CD4-positive, alpha-beta T cell treated with Interleukin-6 at 100 ng/mL for 8 hours (primary cell): ENCODE results near the gene TRMT61A.
A peak's percentile ranks its signal among the peaks of the same experiment; 100 is the strongest.

Source experiments
- DNase-seq: peaks from one replicate; pipeline ENCODE4 v3.0.0-alpha.2; 2020; ENCODE audit warnings: mixed read lengths, low spot score

The TRMT61A gene

GRCh38 chr14:103528587-103529382 lies at the start of gene TRMT61A:
Gene TRMT61A, plus strand, starts transcription at chr14:103529196. Its CDS starts 783 bp downstream, at chr14:103529979.
- DNase-seq: peak; percentile 82

GRCh38 chr14:103480595-103480994 lies 48.4 kb upstream of the TRMT61A start:
- peak; percentile 6 for DNase-seq

- DNase-seq: no peak
Observed at GRCh38 chr14:103483600-103483999, 45.4 kb upstream of the TRMT61A start.

- no peak for DNase-seq
Observed at GRCh38 chr14:103485504-103485903, 43.5 kb upstream of the TRMT61A start.

GRCh38 chr14:103488071-103488470 lies 40.9 kb upstream of the TRMT61A start:
- DNase-seq: no peak

GRCh38 chr14:103488960-103489359 lies 40.0 kb upstream of the TRMT61A start:
- no peak for DNase-seq

GRCh38 chr14:103489621-103490020 lies 39.4 kb upstream of the TRMT61A start:
- no peak for DNase-seq

GRCh38 chr14:103491691-103492090 lies 37.3 kb upstream of the TRMT61A start:
- DNase-seq: no peak

GRCh38 chr14:103492156-103492925 lies 36.7 kb upstream of the TRMT61A start:
- no peak for DNase-seq

- no peak for DNase-seq
Observed at GRCh38 chr14:103495854-103496253, 33.1 kb upstream of the TRMT61A start.

GRCh38 chr14:103496776-103497175 lies 32.2 kb upstream of the TRMT61A start:
- DNase-seq: no peak

- no peak for DNase-seq
Observed at GRCh38 chr14:103499709-103500108, 29.3 kb upstream of the TRMT61A start.

- peak; percentile 71 for DNase-seq
Observed at GRCh38 chr14:103500148-103500990, 28.6 kb upstream of the TRMT61A start.

- DNase-seq: no peak
Observed at GRCh38 chr14:103501041-103501870, 27.7 kb upstream of the TRMT61A start.

GRCh38 chr14:103501921-103502669 lies 26.9 kb upstream of the TRMT61A start:
- no peak for DNase-seq

- no peak for DNase-seq
Observed at GRCh38 chr14:103502877-103503276, 26.1 kb upstream of the TRMT61A start.

GRCh38 chr14:103503296-103503695 lies 25.7 kb upstream of the TRMT61A start:
- DNase-seq: no peak

GRCh38 chr14:103504991-103505565 lies 23.9 kb upstream of the TRMT61A start:
- DNase-seq: no peak

- no peak for DNase-seq
Observed at GRCh38 chr14:103507751-103508150, 21.2 kb upstream of the TRMT61A start.
